Nephron (organoid): ENCODE measurements around the gene CD300H.
A peak's percentile ranks its signal among the peaks of the same experiment; 100 is the strongest.

ENCODE experiments used
- H3K27ac Mint-ChIP-seq, 3 experiments: 2 replicates each; pipeline ENCODE4 v1.8.0; 2020; ENCODE audit warnings: mixed read lengths in 3 of 3, mild to moderate bottlenecking in 2 of 3, moderate library complexity in 1 of 3
- H3K27me3 Mint-ChIP-seq: 2 replicates; pipeline ENCODE4 v1.8.0; 2021; ENCODE audit warnings: low read depth, mild to moderate bottlenecking, moderate library complexity, mixed read lengths
- H3K36me3 Mint-ChIP-seq: 2 replicates; pipeline ENCODE4 v1.8.0; 2020; ENCODE audit warnings: low read depth, mixed read lengths
- H3K4me1 Mint-ChIP-seq: 2 replicates; pipeline ENCODE4 v1.8.0; 2020; ENCODE audit warnings: mixed read lengths
- H3K4me3 Mint-ChIP-seq, 3 experiments: 2 replicates each; pipeline ENCODE4 v1.8.0; 2020; ENCODE audit warnings: mild to moderate bottlenecking in 3 of 3, mixed read lengths in 3 of 3, moderate library complexity in 2 of 3
- H3K9me3 Mint-ChIP-seq: 2 replicates; pipeline ENCODE4 v1.8.0; 2020; ENCODE audit warnings: mixed read lengths
- TF ChIP-seq, protein P1 (sequence below), 3 experiments: fragments of 200-600 bp; sonication (generic); IDR thresholded peaks; one replicate each; pipeline ENCODE4 v1.5.0; 2021; ENCODE audit warnings: antibody characterized with exemption in 3 of 3; ENCODE audit not compliant: unreplicated experiment in 3 of 3

The CD300H gene

DNA sequence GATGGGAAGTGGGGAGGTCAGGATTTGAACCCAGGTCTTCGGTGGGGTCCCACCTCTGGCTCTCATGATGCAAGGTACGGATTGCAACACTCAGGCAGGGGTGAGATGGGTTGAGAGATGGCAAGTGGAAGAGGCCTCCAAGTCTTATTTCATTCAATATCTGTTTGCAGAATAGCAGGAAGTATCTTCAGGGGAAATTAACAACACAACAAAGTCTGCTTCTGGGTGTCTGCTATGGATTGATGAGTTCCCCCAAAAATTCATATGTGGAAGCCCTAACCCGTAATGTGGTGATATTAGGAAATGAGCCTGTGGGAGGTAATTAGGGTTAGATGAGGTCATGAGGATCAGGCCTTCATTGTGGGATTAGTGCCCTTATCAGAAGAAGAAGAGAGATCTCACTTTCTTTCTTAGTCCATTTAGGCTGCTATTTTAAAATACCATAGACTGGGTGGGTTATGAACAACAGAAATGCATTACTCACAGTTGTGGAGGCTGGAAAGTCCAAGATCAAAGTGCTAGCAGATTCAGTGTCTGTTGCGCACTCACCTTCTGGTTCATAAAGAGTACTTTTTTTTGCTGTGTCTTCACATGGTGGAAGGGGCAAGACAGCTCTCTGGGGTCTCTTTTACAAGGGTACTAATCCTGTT is 4.4 kb upstream of the CD300H start:
- TF ChIP-seq, protein P1, sequence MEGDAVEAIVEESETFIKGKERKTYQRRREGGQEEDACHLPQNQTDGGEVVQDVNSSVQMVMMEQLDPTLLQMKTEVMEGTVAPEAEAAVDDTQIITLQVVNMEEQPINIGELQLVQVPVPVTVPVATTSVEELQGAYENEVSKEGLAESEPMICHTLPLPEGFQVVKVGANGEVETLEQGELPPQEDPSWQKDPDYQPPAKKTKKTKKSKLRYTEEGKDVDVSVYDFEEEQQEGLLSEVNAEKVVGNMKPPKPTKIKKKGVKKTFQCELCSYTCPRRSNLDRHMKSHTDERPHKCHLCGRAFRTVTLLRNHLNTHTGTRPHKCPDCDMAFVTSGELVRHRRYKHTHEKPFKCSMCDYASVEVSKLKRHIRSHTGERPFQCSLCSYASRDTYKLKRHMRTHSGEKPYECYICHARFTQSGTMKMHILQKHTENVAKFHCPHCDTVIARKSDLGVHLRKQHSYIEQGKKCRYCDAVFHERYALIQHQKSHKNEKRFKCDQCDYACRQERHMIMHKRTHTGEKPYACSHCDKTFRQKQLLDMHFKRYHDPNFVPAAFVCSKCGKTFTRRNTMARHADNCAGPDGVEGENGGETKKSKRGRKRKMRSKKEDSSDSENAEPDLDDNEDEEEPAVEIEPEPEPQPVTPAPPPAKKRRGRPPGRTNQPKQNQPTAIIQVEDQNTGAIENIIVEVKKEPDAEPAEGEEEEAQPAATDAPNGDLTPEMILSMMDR (IDR thresholded peaks at IDR 0.05; ENCODE audit: unreplicated experiment in 3 of 3): no peak
- Mint-ChIP-seq H3K27ac (no peak overlapping the region), H3K27me3 (peaks cover 25% of the 10 kb centered on the region), H3K36me3 (no peaks in the 10 kb centered on the region), H3K9me3 (no peaks in the 10 kb centered on the region), H3K4me3 (no peak overlapping the region), H3K4me1 (peaks cover 4% of the 10 kb centered on the region)

DNA sequence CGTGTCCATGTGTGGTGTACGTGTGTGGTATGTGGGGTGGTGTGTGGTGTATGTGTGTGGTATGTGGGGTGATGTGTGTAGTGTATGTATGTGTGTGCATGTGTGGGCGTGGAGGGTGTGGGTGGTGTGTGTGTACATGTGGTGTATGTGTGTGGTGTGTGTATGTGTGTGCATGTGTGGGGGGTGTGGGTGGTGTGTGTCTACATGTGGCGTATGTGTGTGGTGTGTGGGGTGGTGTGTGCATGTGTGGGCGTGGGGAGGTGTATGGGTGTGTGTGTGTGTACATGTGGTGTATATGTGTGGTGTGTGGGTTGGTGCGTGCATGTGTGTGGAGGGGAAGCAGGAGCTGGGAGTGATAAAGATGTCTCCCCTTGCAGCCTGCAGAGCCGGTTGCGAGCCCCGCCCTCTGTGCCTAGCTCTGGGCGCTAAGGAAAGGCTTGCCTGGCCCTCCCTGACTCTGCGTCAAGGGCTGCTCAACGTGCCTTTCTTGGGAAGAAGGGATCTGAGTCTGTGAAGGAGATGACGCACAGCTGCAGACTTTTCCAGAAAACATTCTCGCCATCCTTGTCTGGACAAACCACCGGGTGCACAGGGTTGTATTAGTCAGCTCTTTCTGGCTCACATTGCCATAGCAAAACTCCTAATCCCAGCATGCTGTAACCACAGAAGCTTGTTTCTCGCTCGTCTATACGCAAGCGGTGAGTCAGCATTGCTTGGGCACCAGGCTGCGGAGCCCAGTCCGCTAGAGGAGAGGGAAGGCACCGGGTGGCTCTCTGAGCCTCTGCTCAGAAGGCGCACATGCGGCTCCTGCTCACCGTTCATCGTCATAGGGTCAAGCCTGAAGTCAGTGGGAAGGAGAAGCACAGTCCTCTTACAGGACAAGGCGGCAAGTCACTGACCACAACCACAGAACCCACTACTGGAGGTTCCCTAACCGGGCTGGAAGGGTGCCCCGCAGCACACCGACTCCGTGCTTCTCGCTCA is 2.0 kb upstream of the CD300H start:
- Mint-ChIP-seq H3K27ac (no peak overlapping the region), H3K4me3 (no peak overlapping the region), H3K36me3 (no peaks in the 10 kb centered on the region), H3K4me1 (peaks cover 4% of the 10 kb centered on the region), H3K9me3 (no peaks in the 10 kb centered on the region), H3K27me3 (peaks cover 21% of the 10 kb centered on the region)
- TF ChIP-seq, protein P1 (IDR thresholded peaks at IDR 0.05; ENCODE audit: unreplicated experiment in 3 of 3): no peak

DNA sequence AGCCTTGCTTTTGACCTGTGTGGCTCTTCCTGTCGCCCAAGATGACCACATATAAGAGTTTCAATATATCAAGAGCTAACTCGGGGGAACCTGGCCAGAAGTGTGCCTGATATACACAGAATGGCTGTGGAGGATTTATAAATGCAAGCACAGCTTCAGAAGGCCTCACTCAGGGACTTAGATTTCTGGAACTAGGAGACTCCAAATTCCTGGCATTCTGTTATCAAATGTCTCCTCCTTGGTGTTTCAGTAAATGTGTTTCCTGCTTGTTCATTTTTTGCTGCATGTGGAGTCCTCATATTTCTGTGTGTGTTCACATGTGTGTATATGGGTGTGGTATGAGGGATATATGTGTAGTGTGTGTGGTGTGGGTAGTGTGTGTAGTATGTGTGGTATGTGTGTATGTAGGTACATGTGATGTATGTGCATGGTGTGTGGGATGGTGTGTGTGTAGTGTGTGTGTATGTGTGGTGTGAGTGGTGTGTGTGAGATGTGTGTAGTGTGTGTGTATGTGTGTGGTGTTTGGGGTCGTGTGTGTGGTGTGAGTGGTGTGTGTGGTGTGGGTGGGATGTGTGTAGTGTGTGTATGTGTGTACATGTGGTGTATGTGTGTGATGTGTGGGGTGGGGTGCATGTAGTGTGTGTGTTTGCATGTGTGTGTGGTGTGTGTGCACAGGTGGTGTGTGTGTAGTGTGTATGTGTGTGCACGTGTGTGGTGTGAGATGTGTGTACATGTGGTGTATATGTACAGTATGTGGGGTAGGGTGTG is 981 bp upstream of the CD300H start:
- Mint-ChIP-seq H3K4me3 (no peak overlapping the region), H3K4me1 (peaks cover 4% of the 10 kb centered on the region), H3K36me3 (no peaks in the 10 kb centered on the region), H3K27me3 (peaks cover 23% of the 10 kb centered on the region), H3K9me3 (no peaks in the 10 kb centered on the region), H3K27ac (peak overlapping the region in 1 of 3 experiments; percentile 12)
- TF ChIP-seq, protein P1 (IDR thresholded peaks at IDR 0.05; ENCODE audit: unreplicated experiment in 3 of 3): no peak

DNA sequence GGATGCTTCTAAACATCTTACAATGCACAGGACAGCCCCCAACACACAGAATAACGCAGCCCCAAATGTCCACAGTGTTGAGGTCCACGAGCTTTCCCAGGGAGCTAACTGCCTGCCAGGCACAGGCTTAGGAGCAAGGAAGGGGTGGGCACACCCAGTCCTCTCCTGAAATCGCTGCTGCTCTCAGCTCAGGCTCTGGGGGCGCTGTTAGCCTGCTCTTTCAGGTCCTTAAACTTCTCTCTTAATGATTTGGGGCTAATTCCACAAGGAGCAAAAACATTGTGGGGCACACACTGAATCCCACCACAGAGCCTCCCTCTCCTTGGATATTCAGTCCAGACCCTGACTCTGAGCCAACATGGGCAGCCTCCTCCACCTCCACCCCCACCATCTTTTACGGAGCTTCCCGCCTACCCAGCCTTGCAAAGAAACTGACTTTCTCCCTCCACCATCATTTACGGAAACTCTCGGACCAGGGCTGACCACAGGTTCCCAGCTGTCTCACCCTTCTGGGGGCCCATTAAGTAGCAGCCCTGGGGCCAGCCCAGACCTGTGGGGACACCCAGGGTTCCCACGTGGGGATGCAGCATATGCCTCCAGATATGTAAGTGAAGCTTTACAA is 1.1 kb downstream of the CD300H start:
- Mint-ChIP-seq H3K4me1 (peaks cover 4% of the 10 kb centered on the region), H3K4me3 (no peak overlapping the region), H3K9me3 (no peaks in the 10 kb centered on the region), H3K36me3 (no peaks in the 10 kb centered on the region), H3K27ac (no peak overlapping the region), H3K27me3 (peaks cover 27% of the 10 kb centered on the region)
- TF ChIP-seq, protein P1 (IDR thresholded peaks at IDR 0.05; ENCODE audit: unreplicated experiment in 3 of 3): peak; percentile 39 to 54 (median 48)

DNA sequence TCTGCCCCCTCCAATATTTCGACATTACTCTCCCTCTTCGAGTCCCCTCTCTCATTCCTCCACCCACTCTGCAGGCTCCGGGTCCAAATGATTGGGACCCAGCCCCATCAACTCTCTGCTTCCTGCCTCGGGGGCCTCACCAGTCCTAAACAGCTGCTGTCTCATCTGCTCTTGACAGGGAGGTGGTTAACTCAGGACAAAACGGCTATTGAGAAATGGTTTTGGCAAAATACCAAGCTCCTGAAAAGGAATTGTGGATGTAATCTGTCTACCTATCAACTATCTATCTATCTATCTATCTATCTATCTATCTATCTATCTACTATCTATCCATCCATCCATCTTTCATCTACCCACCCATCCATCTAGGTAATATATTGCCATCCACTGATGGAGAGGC is 2.2 kb downstream of the CD300H start:
- Mint-ChIP-seq H3K4me1 (peaks cover 4% of the 10 kb centered on the region), H3K9me3 (no peaks in the 10 kb centered on the region), H3K27ac (no peak overlapping the region), H3K36me3 (no peaks in the 10 kb centered on the region), H3K4me3 (no peak overlapping the region), H3K27me3 (peaks cover 34% of the 10 kb centered on the region)
- TF ChIP-seq, protein P1 (IDR thresholded peaks at IDR 0.05; ENCODE audit: unreplicated experiment in 3 of 3): no peak
